ENCODE measurements around the gene PSMD3.

The PSMD3 gene

DNA sequence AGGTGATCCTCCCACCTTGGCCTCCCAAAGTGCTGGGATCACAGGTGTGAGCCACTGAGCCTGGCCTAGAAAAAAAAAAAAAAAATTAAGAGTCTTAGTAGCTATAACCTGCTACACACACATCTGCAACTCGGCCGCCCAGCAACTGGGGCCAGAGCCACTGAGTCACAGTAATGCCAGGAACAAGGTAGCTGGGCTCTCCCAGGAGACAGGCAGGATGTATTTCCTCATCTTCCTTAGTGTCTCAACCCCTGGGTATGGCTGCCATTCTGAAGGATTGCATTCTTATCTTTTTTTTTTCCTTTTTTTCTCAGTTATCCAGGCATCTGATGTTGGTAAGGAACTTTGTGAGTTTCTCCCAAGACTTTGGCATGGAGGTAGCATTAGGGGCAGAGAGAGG, 7.1 kb upstream of the PSMD3 start:
- TF ChIP-seq, protein P1, sequence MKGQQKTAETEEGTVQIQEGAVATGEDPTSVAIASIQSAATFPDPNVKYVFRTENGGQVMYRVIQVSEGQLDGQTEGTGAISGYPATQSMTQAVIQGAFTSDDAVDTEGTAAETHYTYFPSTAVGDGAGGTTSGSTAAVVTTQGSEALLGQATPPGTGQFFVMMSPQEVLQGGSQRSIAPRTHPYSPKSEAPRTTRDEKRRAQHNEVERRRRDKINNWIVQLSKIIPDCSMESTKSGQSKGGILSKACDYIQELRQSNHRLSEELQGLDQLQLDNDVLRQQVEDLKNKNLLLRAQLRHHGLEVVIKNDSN (IDR thresholded peaks at IDR 0.05): no peak
- TF ChIP-seq, protein P2, sequence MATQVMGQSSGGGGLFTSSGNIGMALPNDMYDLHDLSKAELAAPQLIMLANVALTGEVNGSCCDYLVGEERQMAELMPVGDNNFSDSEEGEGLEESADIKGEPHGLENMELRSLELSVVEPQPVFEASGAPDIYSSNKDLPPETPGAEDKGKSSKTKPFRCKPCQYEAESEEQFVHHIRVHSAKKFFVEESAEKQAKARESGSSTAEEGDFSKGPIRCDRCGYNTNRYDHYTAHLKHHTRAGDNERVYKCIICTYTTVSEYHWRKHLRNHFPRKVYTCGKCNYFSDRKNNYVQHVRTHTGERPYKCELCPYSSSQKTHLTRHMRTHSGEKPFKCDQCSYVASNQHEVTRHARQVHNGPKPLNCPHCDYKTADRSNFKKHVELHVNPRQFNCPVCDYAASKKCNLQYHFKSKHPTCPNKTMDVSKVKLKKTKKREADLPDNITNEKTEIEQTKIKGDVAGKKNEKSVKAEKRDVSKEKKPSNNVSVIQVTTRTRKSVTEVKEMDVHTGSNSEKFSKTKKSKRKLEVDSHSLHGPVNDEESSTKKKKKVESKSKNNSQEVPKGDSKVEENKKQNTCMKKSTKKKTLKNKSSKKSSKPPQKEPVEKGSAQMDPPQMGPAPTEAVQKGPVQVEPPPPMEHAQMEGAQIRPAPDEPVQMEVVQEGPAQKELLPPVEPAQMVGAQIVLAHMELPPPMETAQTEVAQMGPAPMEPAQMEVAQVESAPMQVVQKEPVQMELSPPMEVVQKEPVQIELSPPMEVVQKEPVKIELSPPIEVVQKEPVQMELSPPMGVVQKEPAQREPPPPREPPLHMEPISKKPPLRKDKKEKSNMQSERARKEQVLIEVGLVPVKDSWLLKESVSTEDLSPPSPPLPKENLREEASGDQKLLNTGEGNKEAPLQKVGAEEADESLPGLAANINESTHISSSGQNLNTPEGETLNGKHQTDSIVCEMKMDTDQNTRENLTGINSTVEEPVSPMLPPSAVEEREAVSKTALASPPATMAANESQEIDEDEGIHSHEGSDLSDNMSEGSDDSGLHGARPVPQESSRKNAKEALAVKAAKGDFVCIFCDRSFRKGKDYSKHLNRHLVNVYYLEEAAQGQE (IDR thresholded peaks at IDR 0.05; ENCODE audit: low read depth): no peak
- TF ChIP-seq TCF12 (IDR thresholded peaks at IDR 0.05; ENCODE audit: low read depth): no peak
- TF ChIP-seq TAF1 (IDR thresholded peaks at IDR 0.05; ENCODE audit: low read depth): no peak
- no peak for TF ChIP-seq RAD21 (IDR thresholded peaks at IDR 0.05; ENCODE audit: low read depth)
- no peak for TF ChIP-seq ZBTB7A (IDR thresholded peaks at IDR 0.05; ENCODE audit: low read depth)
- TF ChIP-seq CEBPB (IDR thresholded peaks at IDR 0.05): no peak

DNA sequence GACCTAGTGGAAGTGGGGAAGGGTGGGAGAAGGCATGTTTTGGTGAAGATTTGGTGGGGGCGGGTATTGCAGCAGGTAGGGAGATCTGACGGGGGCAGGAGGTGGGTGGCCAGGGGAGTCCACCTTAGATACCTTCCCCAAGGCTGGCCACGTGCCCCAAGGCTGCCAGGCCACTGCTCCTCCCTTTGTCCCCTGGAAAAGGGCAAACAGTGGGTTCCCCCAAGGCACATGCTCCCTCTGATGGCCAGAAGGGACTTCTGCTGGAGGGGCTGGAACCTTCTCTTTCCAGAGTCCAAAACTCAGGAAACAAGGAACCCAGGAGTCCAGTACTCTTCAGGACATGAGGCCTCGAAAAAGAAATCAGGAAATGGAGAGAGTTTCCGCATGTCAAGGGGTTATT, 6.2 kb upstream of the PSMD3 start:
- TF ChIP-seq FOXM1 (IDR thresholded peaks at IDR 0.05; ENCODE audit: borderline replicate concordance, low read depth) (no peak), RAD21 (IDR thresholded peaks at IDR 0.05; ENCODE audit: low read depth) (0 out of 2 replicates have a peak, but pooled peaks have one; percentile 8), CREB1 (IDR thresholded peaks at IDR 0.05; ENCODE audit: low read depth) (no peak)

DNA sequence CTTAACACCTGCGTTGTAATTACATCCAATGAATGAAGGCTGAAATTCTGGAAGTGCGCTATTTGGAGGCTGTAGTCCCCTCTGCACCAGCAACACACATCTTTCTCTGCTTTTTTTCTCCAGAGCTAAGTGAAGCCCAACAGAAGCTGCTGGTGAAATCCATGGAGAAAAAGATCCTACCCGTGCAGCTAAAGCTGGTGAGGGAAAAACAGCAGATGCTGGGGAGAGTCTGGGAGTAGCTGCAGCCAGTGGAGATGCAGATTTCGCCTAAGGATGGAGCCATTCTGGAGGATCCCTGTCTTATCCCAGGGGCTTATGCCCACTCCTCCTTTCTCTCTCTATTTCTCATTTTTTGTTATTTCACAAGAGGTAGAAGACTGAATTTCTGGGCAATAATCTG, 4.8 kb upstream of the PSMD3 start:
- TF ChIP-seq NFIC (IDR thresholded peaks at IDR 0.05) (no peak), EP300 (IDR thresholded peaks at IDR 0.05; ENCODE audit: borderline replicate concordance) (no peak), TAF1 (IDR thresholded peaks at IDR 0.05; ENCODE audit: low read depth) (no peak), CEBPB (IDR thresholded peaks at IDR 0.05) (no peak), RAD21 (IDR thresholded peaks at IDR 0.05; ENCODE audit: low read depth) (no peak), TCF12 (IDR thresholded peaks at IDR 0.05; ENCODE audit: low read depth) (no peak), ZBTB7A (IDR thresholded peaks at IDR 0.05; ENCODE audit: low read depth) (no peak), FOXM1 (IDR thresholded peaks at IDR 0.05; ENCODE audit: borderline replicate concordance, low read depth) (no peak), EGR1 (IDR thresholded peaks at IDR 0.05) (no peak), YY1 (IDR thresholded peaks at IDR 0.05; ENCODE audit: low read depth) (no peak), CREB1 (IDR thresholded peaks at IDR 0.05; ENCODE audit: low read depth) (no peak)
- TF ChIP-seq, protein P2 (IDR thresholded peaks at IDR 0.05; ENCODE audit: low read depth): no peak
- TF ChIP-seq, protein P3, sequence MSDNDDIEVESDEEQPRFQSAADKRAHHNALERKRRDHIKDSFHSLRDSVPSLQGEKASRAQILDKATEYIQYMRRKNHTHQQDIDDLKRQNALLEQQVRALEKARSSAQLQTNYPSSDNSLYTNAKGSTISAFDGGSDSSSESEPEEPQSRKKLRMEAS (IDR thresholded peaks at IDR 0.05): no peak
- TF ChIP-seq, protein P1 (IDR thresholded peaks at IDR 0.05): no peak

DNA sequence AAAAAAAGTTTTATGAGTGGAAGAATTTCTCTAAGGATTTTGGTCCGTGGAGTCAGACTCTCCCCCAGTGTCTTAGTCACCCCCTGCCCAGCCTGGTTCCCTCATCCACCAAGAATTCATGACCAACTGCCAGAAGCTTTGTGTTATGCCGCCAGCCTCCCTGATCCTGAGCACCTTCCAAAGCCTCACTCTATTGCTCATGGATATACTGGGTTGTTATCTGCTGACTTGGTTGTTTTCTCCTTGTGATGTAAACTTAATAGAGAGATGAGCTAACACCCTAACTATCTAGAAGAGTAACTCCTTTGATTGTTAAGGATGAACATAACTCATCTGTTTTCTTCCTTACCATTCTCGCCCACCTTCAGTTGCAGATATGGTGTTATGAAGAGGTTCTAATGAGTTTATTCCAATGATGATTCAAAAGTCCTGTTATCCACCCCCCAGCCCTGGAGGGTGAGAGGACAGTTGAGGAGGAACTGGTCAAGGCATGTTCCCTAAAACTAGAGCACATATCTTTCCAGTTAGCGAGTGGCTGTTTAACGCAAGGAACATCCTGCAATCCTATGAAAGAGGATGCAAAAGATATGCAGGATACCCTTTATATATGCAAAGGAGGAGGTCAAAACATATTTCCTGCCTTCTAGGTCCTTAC, 1.5 kb upstream of the PSMD3 start:
- no peak for TF ChIP-seq TAF1 (IDR thresholded peaks at IDR 0.05; ENCODE audit: low read depth)
- TF ChIP-seq, protein P3 (IDR thresholded peaks at IDR 0.05): no peak
- no peak for TF ChIP-seq ZBTB7A (IDR thresholded peaks at IDR 0.05; ENCODE audit: low read depth)
- TF ChIP-seq, protein P1 (IDR thresholded peaks at IDR 0.05): no peak
- TF ChIP-seq RAD21 (IDR thresholded peaks at IDR 0.05; ENCODE audit: low read depth): no peak
- no peak for TF ChIP-seq FOXM1 (IDR thresholded peaks at IDR 0.05; ENCODE audit: borderline replicate concordance, low read depth)
- TF ChIP-seq NFIC (IDR thresholded peaks at IDR 0.05): no peak
- no peak for TF ChIP-seq EP300 (IDR thresholded peaks at IDR 0.05; ENCODE audit: borderline replicate concordance)
- TF ChIP-seq YY1 (IDR thresholded peaks at IDR 0.05; ENCODE audit: low read depth): no peak
- no peak for TF ChIP-seq TEAD4 (IDR thresholded peaks at IDR 0.05)
- no peak for TF ChIP-seq CREB1 (IDR thresholded peaks at IDR 0.05; ENCODE audit: low read depth)
- TF ChIP-seq CEBPB (IDR thresholded peaks at IDR 0.05): no peak
- no peak for TF ChIP-seq TCF12 (IDR thresholded peaks at IDR 0.05; ENCODE audit: low read depth)
- TF ChIP-seq, protein P2 (IDR thresholded peaks at IDR 0.05; ENCODE audit: low read depth): no peak
- no peak for TF ChIP-seq EGR1 (IDR thresholded peaks at IDR 0.05)

Data from Ishikawa (cell line).